Epithelial cell of esophagus (primary cell): ENCODE results near the gene ESR1.

Source experiments
- DNase-seq: peaks from one replicate; pipeline ENCODE4 v3.0.0; 2010; ENCODE audit warnings: low read depth
- H3K4me3 ChIP-seq: 2 replicates; pipeline ENCODE4 v1.5.1; 2011; ENCODE audit warnings: mild to moderate bottlenecking, low read length, control low read depth
- CTCF ChIP-seq: IDR thresholded peaks from 2 replicates; pipeline ENCODE4 v1.5.1; 2011; ENCODE audit warnings: low read depth, mild to moderate bottlenecking, low read length, control low read depth, inconsistent platforms; ENCODE audit not compliant: insufficient read depth; ENCODE audit errors: missing control alignments

The ESR1 gene

GRCh38 chr6:152094992-152095592 is 287.6 kb downstream of the ESR1 start:
- no peak overlapping the region for H3K4me3 ChIP-seq
- no peak for TF ChIP-seq CTCF
- peak; percentile 100 for DNase-seq

GRCh38 chr6:152096863-152097496 is 289.5 kb downstream of the ESR1 start:
- TF ChIP-seq CTCF: peak; percentile 14
- DNase-seq: peak; percentile 79
- no peak overlapping the region for H3K4me3 ChIP-seq

- no peak for DNase-seq
- H3K4me3 ChIP-seq: no peak overlapping the region
- no peak for TF ChIP-seq CTCF
Observed at GRCh38 chr6:152098683-152099082, 291.2 kb downstream of the ESR1 start.

GRCh38 chr6:152099446-152100182 is 292.1 kb downstream of the ESR1 start:
- TF ChIP-seq CTCF: no peak
- H3K4me3 ChIP-seq: no peak overlapping the region

GRCh38 chr6:152100183-152100618 is 292.7 kb downstream of the ESR1 start:
- DNase-seq: peak; percentile 54
- no peak overlapping the region for H3K4me3 ChIP-seq
- no peak for TF ChIP-seq CTCF

More at GRCh38 chr6:152099446-152100182, 292.1 kb downstream of the ESR1 start:
- peak; percentile 41 for DNase-seq

- H3K4me3 ChIP-seq: no peak overlapping the region
- no peak for DNase-seq
- TF ChIP-seq CTCF: no peak
Observed at GRCh38 chr6:152107973-152108372, 300.5 kb downstream of the ESR1 start.
